HL-60 (cell line): ENCODE data around the gene MEF2B.
A peak's percentile ranks its signal among the peaks of the same experiment; 100 is the strongest.

ENCODE experiments used
- DNase-seq, 2 experiments: peaks; one replicate each; pipeline ENCODE4 v3.0.0-alpha.2; 2010 to 2020; ENCODE audit warnings: low read depth in 1 of 2, low spot score in 1 of 2
- H3K27ac ChIP-seq: fragments of 250-450 bp; sonication (Bioruptor Pico); replicated peaks from 2 replicates; pipeline ENCODE4 v1.5.1; 2020; ENCODE audit warnings: mild to moderate bottlenecking, moderate library complexity
- H3K27me3 ChIP-seq: fragments of 250-450 bp; sonication (Bioruptor Pico); 2 replicates; pipeline ENCODE4 v1.5.1; 2021; ENCODE audit warnings: mild to moderate bottlenecking, moderate library complexity; ENCODE audit not compliant: insufficient read depth, poor library complexity, severe bottlenecking
- H3K4me3 ChIP-seq: replicated peaks from 2 replicates; pipeline ENCODE4 v1.5.1; 2011; ENCODE audit warnings: mild to moderate bottlenecking, control low read depth, low read length; ENCODE audit not compliant: insufficient read depth
- GABPA ChIP-seq: IDR thresholded peaks from 2 replicates; pipeline ENCODE4 v1.6.1; 2012; ENCODE audit warnings: low read depth
- POLR2AphosphoS5 ChIP-seq: IDR thresholded peaks from 2 replicates; pipeline ENCODE4 v1.6.1; 2012; ENCODE audit warnings: low read depth
- SPI1 ChIP-seq: IDR thresholded peaks from 2 replicates; pipeline ENCODE4 v1.6.1; 2012; ENCODE audit warnings: low read depth, mild to moderate bottlenecking, borderline replicate concordance
- TF ChIP-seq, protein P1 (sequence below): IDR thresholded peaks from 2 replicates; pipeline ENCODE4 v1.6.1; 2012; ENCODE audit warnings: low read depth; ENCODE audit not compliant: insufficient replicate concordance
- TF ChIP-seq, protein P2 (sequence below): IDR thresholded peaks from one replicate; pipeline ENCODE4 v1.5.1; 2011; ENCODE audit warnings: low read length, control low read depth, inconsistent platforms; ENCODE audit not compliant: insufficient read depth

MEF2B gene

DNA sequence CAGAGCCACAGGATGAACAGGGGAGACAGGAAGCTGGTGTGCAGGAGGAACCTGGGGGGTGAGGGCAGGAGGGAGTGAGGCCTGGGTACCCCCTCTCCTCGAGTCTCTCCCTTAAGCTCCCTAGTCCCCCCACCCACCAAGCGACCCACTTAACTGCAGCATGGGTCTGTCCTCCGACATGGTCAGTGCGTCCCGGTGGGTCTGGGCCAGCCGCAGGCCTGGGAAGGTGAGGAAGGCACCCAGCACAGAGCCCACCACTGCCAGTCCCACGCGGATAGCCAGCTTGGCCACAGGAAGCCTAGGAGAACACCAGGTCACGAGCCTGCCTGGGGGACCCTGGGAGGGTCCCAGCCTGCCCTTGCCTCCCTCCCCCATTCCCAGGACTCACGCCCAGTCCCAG lies 48.7 kb downstream of the MEF2B start:
- TF ChIP-seq POLR2AphosphoS5 (no peak), GABPA (no peak), SPI1 (no peak)
- TF ChIP-seq, protein P1, sequence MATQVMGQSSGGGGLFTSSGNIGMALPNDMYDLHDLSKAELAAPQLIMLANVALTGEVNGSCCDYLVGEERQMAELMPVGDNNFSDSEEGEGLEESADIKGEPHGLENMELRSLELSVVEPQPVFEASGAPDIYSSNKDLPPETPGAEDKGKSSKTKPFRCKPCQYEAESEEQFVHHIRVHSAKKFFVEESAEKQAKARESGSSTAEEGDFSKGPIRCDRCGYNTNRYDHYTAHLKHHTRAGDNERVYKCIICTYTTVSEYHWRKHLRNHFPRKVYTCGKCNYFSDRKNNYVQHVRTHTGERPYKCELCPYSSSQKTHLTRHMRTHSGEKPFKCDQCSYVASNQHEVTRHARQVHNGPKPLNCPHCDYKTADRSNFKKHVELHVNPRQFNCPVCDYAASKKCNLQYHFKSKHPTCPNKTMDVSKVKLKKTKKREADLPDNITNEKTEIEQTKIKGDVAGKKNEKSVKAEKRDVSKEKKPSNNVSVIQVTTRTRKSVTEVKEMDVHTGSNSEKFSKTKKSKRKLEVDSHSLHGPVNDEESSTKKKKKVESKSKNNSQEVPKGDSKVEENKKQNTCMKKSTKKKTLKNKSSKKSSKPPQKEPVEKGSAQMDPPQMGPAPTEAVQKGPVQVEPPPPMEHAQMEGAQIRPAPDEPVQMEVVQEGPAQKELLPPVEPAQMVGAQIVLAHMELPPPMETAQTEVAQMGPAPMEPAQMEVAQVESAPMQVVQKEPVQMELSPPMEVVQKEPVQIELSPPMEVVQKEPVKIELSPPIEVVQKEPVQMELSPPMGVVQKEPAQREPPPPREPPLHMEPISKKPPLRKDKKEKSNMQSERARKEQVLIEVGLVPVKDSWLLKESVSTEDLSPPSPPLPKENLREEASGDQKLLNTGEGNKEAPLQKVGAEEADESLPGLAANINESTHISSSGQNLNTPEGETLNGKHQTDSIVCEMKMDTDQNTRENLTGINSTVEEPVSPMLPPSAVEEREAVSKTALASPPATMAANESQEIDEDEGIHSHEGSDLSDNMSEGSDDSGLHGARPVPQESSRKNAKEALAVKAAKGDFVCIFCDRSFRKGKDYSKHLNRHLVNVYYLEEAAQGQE, result no peak
- TF ChIP-seq, protein P2, sequence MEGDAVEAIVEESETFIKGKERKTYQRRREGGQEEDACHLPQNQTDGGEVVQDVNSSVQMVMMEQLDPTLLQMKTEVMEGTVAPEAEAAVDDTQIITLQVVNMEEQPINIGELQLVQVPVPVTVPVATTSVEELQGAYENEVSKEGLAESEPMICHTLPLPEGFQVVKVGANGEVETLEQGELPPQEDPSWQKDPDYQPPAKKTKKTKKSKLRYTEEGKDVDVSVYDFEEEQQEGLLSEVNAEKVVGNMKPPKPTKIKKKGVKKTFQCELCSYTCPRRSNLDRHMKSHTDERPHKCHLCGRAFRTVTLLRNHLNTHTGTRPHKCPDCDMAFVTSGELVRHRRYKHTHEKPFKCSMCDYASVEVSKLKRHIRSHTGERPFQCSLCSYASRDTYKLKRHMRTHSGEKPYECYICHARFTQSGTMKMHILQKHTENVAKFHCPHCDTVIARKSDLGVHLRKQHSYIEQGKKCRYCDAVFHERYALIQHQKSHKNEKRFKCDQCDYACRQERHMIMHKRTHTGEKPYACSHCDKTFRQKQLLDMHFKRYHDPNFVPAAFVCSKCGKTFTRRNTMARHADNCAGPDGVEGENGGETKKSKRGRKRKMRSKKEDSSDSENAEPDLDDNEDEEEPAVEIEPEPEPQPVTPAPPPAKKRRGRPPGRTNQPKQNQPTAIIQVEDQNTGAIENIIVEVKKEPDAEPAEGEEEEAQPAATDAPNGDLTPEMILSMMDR, result no peak
- no peak overlapping the region for H3K27ac ChIP-seq
- no peaks in the 10 kb centered on the region for H3K27me3 ChIP-seq
- H3K4me3 ChIP-seq, result no peak overlapping the region
- DNase-seq, result no peak

DNA sequence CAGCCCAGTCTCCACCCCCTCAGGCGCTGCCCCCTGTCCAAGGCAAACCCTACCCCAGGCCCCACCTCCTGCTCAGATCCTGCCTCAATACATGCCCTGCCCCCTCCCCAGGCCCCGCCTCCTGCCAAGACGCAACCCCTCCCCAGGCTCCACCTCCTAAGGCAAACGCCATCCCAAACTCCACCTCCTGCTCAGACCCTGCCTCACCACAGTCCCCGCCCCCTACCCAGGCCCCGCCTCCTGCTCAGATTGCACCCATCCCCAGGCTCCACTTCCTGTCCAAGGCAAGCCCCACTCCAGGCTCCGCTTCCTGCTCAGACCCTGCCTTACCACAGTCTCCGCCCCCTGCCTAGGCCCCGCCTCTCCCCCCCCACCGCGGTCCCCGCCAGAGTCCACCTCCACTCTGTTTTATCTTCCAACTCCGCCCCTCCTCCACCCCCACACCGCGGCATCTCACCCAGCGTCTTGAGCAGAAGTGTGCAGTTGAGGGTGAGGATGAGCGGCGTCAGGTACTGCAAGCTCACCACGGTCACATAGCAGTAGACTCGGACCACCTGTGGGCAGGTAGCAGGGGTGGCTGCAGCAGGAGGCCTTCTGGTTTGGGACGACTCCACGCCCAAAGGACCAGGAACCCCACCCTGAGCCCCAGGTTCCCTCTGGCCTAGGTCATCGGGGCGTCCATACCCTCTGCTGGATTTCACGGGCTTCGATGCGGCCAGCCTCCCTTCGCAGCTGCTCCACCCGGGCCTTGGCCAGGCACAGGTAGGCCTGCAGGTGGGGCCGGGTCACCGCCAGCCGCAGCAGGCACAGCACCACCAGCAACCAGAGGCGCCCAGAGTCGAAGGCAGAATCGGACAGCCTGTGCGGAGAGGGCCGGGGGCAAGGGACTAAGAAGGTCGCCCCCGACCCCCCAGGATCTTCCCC lies 49.5 kb downstream of the MEF2B start:
- H3K27ac ChIP-seq, result no peak overlapping the region
- no peak for TF ChIP-seq POLR2AphosphoS5
- TF ChIP-seq, protein P2, result no peak
- TF ChIP-seq, protein P1, result no peak
- H3K27me3 ChIP-seq, result no peaks in the 10 kb centered on the region
- no peak overlapping the region for H3K4me3 ChIP-seq
- peak; percentile 18 to 36 for DNase-seq

DNA sequence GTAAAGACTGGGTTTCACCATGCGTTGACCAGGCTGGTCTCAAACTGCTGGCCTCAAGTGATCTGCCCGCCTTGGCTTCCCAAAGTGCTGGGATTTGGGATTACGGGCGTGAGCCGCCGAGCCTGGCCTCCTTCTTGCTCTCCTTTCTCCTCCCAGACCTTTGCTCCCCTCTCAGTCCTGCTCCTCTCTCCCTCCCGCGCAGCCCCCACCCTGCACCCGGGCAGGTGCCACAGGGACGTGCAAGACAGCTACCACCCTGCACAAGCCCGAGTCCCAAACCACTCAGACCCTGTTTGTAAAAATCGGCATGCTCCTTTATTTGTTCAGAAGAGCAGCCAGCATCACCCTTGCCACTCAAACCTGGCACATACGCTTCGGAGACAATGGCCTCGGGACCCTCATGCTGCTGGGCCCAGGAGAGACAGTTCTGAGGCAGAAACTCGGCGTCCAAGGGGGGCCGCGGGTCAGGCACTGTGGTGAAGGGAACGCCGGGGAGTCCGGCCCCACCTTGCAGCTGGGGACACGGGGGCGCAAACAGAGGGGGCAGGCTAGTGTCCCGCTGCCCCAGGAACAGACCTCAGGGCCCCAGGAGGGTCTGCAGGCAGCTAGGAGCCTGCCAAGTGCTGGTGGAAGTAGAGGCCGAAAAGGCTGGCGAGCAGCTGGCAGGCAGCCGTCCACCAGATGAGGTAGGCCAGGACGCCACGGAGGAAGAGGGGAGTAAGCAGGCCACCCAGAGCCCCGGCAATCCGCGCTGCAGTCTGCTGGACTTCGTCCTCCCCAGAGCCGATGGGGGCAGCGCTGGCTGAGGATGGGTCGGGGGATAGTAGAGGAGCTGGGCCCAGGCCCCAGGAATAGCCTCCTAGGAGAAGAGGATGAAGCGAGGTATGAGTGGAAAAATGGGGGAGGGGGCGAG lies 50.5 kb downstream of the MEF2B start:
- DNase-seq, result no peak
- TF ChIP-seq GABPA, result no peak
- TF ChIP-seq SPI1, result no peak
- TF ChIP-seq, protein P1, result no peak
- TF ChIP-seq, protein P2, result no peak
- no peak for TF ChIP-seq POLR2AphosphoS5
- H3K27ac ChIP-seq, result no peak overlapping the region
- no peak overlapping the region for H3K4me3 ChIP-seq
- H3K27me3 ChIP-seq, result no peaks in the 10 kb centered on the region
